Urinary bladder (tissue), 4 donors: ENCODE measurements around the gene HLA-DOA. TPM values are rescaled to one million over a fixed set of nuclear protein-coding genes. Genes with fewer than 3 reads are reported as not detected.

ENCODE experiments used
- DNase-seq: peaks from one replicate; pipeline ENCODE4 v3.0.0-alpha.2; 2015; ENCODE audit errors: extremely low spot score
- H3K27ac ChIP-seq: one replicate; pipeline ENCODE4 v1.5.1; 2013; ENCODE audit warnings: low read depth, mild to moderate bottlenecking, moderate library complexity
- H3K36me3 ChIP-seq: one replicate; pipeline ENCODE4 v1.6.1; 2013; ENCODE audit warnings: mild to moderate bottlenecking, moderate library complexity; ENCODE audit not compliant: insufficient read depth
- H3K4me1 ChIP-seq: one replicate; pipeline ENCODE4 v1.6.1; 2013; ENCODE audit warnings: mild to moderate bottlenecking, moderate library complexity; ENCODE audit not compliant: insufficient read depth
- H3K4me3 ChIP-seq: one replicate; pipeline ENCODE4 v1.5.1; 2013; ENCODE audit warnings: low read depth, low read length
- WGBS: extraction: QIAGEN DNeasy Blood & Tissue Kit; methylation state at CpG from one replicate; pipeline ENCODE4 v1.1.7; 2013; 5-methylcytosine and 5-hydroxymethylcytosine counted together
- polyA plus RNA-seq: library from polyadenylated mRNA; stranded (reverse); fragments of 200-250 nt; gene quantifications from one replicate; pipeline ENCODE4 v1.2.3, GENCODE V29; 2013
- total RNA-seq: library from RNA; depleted of rRNA; stranded (reverse); fragments of >200 nt; gene quantifications from one replicate; pipeline ENCODE4 v1.2.3, GENCODE V29; 2014
- donor health status: healthy with polysubstance abuse.
- donor health status: healthy.

HLA-DOA gene
- total and polyA plus RNA-seq, 2 donors = 2.7 to 5.7 TPM

GRCh38 chr6:33001685-33002084 is 7.7 kb downstream of the HLA-DOA start:
- no peaks in the 10 kb centered on the region for H3K36me3 ChIP-seq
- no peak overlapping the region for H3K27ac ChIP-seq
- no peak for DNase-seq
- no peak overlapping the region for H3K4me3 ChIP-seq
- 39% methylated on average over 4 of the region's 4 CpGs for WGBS
- H3K4me1 ChIP-seq = peaks cover 1% of the 10 kb centered on the region

DNA sequence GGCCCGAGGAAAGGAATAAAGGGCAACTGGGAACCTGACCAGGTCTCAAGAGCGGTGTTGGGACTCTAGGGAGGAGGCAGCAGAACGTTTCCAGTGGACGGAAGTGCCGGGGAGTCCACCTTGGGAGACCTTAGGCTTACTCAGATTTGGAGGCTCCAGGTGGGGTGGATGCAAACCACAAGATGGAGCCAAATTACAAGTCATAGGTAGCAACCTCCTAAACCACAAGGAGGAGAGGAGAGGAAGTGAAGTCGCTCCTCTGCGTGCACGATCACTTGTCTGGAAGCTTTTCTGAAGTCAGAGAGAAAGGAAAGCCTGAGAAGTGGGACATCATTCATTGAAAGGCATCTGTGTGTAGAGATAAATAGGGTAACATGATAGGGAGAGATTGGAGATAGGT is 9.3 kb downstream of the HLA-DOA start:
- WGBS = 26% methylated on average over 8 of the region's 8 CpGs
- Histone ChIP-seq H3K4me3 (no peak overlapping the region), H3K4me1 (peaks cover 1% of the 10 kb centered on the region), H3K36me3 (no peaks in the 10 kb centered on the region), H3K27ac (no peak overlapping the region)
- peak; percentile 28 for DNase-seq

- H3K4me3 ChIP-seq = no peak overlapping the region
- H3K36me3 ChIP-seq = no peaks in the 10 kb centered on the region
- H3K27ac ChIP-seq = no peak overlapping the region
- 16% methylated on average over 2 of the region's 2 CpGs for WGBS
- H3K4me1 ChIP-seq = peaks cover 1% of the 10 kb centered on the region
- DNase-seq = no peak
Observed at GRCh38 chr6:32995448-32995847, 13.9 kb downstream of the HLA-DOA start.

- Histone ChIP-seq H3K4me1 (no peaks in the 10 kb centered on the region), H3K4me3 (no peak overlapping the region), H3K27ac (no peak overlapping the region), H3K36me3 (no peaks in the 10 kb centered on the region)
- no peak for DNase-seq
- 86% methylated on average over 9 of the region's 9 CpGs for WGBS
Observed at GRCh38 chr6:32993363-32993973, 15.9 kb downstream of the HLA-DOA start.

DNA sequence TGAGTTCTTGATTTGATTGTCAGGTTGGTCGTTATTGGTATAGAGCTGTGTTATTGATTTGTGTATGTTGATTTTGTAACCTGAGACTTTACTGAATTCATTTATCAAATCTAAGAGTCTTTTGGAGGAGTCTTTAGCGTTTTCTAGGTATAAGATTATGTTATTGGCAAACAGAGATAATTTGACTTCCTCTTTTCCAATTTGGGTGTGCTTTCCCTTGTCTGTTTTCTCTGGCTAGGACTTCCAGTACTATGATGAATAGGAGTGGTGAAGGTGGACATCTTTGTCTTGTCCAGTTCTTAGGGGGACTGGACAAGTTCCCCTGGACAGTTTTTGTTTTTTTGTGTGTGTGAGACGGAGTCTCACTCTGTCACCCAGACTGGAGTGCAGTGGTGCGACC is 17.4 kb downstream of the HLA-DOA start:
- H3K36me3 ChIP-seq = no peaks in the 10 kb centered on the region
- DNase-seq = no peak
- 68% methylated on average over 4 of the region's 4 CpGs for WGBS
- no peak overlapping the region for H3K27ac ChIP-seq
- H3K4me1 ChIP-seq = no peaks in the 10 kb centered on the region
- H3K4me3 ChIP-seq = no peak overlapping the region

DNA sequence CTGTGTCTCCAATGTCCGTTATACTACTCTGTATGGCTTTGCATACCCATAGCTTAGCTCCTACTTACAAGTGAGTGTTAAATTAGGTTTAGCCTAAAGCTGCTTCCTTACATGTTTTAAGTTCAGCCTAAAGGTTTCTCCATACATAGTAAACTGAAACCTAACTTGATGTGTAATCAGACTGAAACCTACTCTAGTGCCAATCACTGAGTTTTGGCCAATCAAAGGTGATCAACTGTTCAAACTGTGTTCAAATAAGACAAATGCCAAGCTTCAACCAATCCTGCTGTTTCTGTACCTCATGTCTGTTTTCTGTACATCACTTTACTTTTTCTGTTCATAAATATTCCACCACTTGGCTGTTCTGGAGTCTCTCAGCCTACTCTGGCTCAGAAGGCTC is 20.0 kb downstream of the HLA-DOA start:
- Histone ChIP-seq H3K36me3 (no peaks in the 10 kb centered on the region), H3K4me1 (no peaks in the 10 kb centered on the region), H3K4me3 (no peak overlapping the region), H3K27ac (no peak overlapping the region)
- no peak for DNase-seq
- WGBS = 82% methylated on average over 1 of the region's 1 CpG

GRCh38 chr6:32984622-32985389 is 24.6 kb downstream of the HLA-DOA start:
- peaks cover 7% of the 10 kb centered on the region for H3K36me3 ChIP-seq
- 13% methylated on average over 9 of the region's 9 CpGs for WGBS
- H3K4me1 ChIP-seq = no peaks in the 10 kb centered on the region
- DNase-seq = no peak
- no peak overlapping the region for H3K4me3 ChIP-seq
- no peak overlapping the region for H3K27ac ChIP-seq

GRCh38 chr6:32983964-32984621 is 25.3 kb downstream of the HLA-DOA start:
- Histone ChIP-seq H3K36me3 (peaks cover 9% of the 10 kb centered on the region), H3K4me1 (no peaks in the 10 kb centered on the region), H3K4me3 (no peak overlapping the region), H3K27ac (no peak overlapping the region)
- no peak for DNase-seq
- WGBS = 43% methylated on average over 3 of the region's 3 CpGs

GRCh38 chr6:32983493-32983848 is 25.9 kb downstream of the HLA-DOA start:
- no peaks in the 10 kb centered on the region for H3K4me1 ChIP-seq
- H3K4me3 ChIP-seq = no peak overlapping the region
- DNase-seq = no peak
- H3K27ac ChIP-seq = no peak overlapping the region
- WGBS = 68% methylated on average over 1 of the region's 1 CpG
- H3K36me3 ChIP-seq = peaks cover 9% of the 10 kb centered on the region

DNA sequence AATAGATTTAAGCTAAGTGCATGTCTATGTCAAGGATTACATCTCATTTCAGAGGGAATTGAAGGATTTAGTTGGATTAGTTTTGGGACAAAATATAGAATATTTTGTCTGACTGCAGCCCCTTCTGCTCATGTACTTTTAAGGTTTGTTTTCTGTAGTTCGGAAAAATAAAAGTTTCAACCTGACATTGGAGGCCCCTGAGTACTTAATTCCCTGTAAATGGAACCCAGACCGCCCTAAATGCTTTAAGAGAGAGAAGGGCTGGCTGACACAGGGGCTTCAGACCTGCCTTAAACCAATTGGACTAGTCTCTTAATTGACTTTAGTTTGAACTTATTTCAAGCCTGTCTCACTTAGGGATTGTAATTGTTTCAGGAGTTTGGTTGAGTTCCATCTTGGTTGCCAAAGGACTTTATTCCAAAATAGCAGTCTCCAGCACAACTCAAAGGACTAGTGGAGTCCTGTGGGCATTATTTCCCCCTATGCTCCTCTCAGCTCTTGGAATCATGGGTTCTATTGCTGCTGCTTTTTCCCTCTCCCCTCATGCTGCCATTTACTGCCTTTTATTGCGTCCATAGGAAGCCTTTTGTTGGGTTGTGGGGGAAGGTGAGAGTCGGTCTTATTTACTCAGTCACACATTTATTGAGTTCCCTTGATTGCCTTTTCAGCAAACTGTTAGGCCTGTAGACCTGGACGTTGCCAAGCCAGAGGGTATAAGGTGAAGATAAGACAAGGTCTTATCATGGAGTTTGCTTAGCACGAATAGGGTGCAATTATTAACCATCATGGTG is 26.5 kb downstream of the HLA-DOA start:
- peaks cover 9% of the 10 kb centered on the region for H3K36me3 ChIP-seq
- no peak overlapping the region for H3K4me3 ChIP-seq
- no peaks in the 10 kb centered on the region for H3K4me1 ChIP-seq
- DNase-seq = no peak
- no peak overlapping the region for H3K27ac ChIP-seq
- 36% methylated on average over 6 of the region's 6 CpGs for WGBS

DNA sequence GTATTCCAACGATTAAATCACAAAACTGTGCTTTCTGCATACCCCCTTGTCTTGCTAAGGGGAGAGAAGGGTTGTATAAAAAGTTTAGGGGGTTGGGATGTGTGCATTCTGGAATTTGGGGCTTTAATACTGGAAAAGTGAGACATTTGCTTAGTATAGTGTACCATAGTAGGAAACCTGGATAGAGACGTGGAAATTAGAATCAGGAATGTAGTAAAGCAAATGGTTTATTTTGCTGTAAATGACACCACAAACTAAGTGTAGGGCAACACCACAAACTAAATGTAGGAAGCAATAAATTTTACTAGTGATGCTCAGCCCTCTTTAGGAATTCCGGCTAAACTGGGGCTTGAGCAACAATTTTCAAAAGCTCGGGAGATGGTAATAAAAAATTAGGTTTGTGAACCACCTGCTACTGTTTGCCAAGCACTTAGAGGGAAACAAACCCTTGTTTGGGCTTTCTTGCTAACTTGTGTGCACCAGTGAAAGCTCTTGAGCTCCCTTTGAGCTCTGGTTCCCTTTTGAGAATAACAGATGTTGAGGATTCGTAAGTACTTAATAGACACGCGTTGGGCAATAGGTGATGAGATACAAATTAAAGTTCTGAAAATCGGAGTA is 27.2 kb downstream of the HLA-DOA start:
- Histone ChIP-seq H3K4me3 (no peak overlapping the region), H3K36me3 (peaks cover 12% of the 10 kb centered on the region), H3K27ac (no peak overlapping the region), H3K4me1 (no peaks in the 10 kb centered on the region)
- no peak for DNase-seq
- 36% methylated on average over 8 of the region's 8 CpGs for WGBS

DNA sequence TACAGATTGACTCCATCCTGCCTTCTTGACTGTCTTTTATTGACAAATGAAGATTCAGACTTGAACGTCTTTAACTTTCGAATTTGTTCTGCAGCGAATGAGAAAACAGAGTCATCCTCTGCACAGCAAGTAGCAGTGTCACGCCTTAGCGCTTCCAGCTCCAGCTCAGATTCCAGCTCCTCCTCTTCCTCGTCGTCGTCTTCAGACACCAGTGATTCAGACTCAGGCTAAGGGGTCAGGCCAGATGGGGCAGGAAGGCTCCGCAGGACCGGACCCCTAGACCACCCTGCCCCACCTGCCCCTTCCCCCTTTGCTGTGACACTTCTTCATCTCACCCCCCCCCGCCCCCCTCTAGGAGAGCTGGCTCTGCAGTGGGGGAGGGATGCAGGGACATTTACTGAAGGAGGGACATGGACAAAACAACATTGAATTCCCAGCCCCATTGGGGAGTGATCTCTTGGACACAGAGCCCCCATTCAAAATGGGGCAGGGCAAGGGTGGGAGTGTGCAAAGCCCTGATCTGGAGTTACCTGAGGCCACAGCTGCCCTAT is 28.8 kb downstream of the HLA-DOA start:
- H3K27ac ChIP-seq = no peak overlapping the region
- no peaks in the 10 kb centered on the region for H3K4me1 ChIP-seq
- H3K4me3 ChIP-seq = no peak overlapping the region
- peaks cover 15% of the 10 kb centered on the region for H3K36me3 ChIP-seq
- 68% methylated on average over 11 of the region's 11 CpGs for WGBS
- DNase-seq = no peak
